Measurements from ENCODE around the gene SERPINB7.

- TF ChIP-seq EZH2phosphoT487 (IDR thresholded peaks at IDR 0.05; ENCODE audit: borderline replicate concordance, low read depth, low read length) = no peak
- no peak for TF ChIP-seq CTCF (conservative IDR thresholded peaks at IDR 0.05; ENCODE audit: low read length)
These were observed 49.0 kb downstream of the SERPINB7 start for GRCh38 chr18:63824220-63824525.

Data from OCI-LY7 (cell line).